ENCODE results near the gene IGFBP3.

Gene IGFBP3

GRCh38 chr7:45915606-45916005, 5.5 kb downstream of the IGFBP3 start:
- POLR2A ChIA-PET = interaction anchor here (0.5 kb wide), 1 partner anchor 467 kb away, joined by 3 read pairs; no protein-coding TSS in a partner anchor
- CTCF ChIA-PET = interaction anchor here (0.6 to 1.8 kb wide), 6 partner anchors 25 to 1512 kb away, joined by 3 to 5 read pairs (median 4); no protein-coding TSS in a partner anchor
- no peak for TF ChIP-seq ZFP69B (tag by site-specific recombination; IDR thresholded peaks at IDR 0.05)
- no peak for TF ChIP-seq KLF10 (tag by site-specific recombination; IDR thresholded peaks at IDR 0.05)
- no peak for TF ChIP-seq SALL2 (tag by site-specific recombination; IDR thresholded peaks at IDR 0.05; ENCODE audit: borderline replicate concordance)
- Histone ChIP-seq H3K36me3 (ENCODE audit: control insufficient read depth in 2 of 2, insufficient read depth in 1 of 2, low read length in 2 of 2) (no peaks in the 10 kb centered on the region), H3K9me3 (ENCODE audit: control insufficient read depth, insufficient read depth, low read depth, low read length) (no peaks in the 10 kb centered on the region), H3K4me3 (ENCODE audit: low read depth, low read length) (no peak overlapping the region), H3K4me1 (ENCODE audit: control insufficient read depth, insufficient read depth, low read length) (no peaks in the 10 kb centered on the region; the same call in 1 of the 2 replicates), H3K27ac (ENCODE audit: extremely low read depth, low read depth, low read length) (no peak overlapping the region)

- Histone ChIP-seq H3K4me3 (ENCODE audit: low read depth, low read length) (no peak overlapping the region), H3K36me3 (ENCODE audit: control insufficient read depth in 2 of 2, insufficient read depth in 1 of 2, low read length in 2 of 2) (no peaks in the 10 kb centered on the region), H3K9me3 (ENCODE audit: control insufficient read depth, insufficient read depth, low read depth, low read length) (no peaks in the 10 kb centered on the region), H3K27ac (ENCODE audit: extremely low read depth, low read depth, low read length) (no peak overlapping the region), H3K4me1 (ENCODE audit: control insufficient read depth, insufficient read depth, low read length) (no peaks in the 10 kb centered on the region)
- ChIA-PET CTCF (interaction anchor here (1.0 to 1.8 kb wide), 3 partner anchors 8 to 24 kb away, joined by 3 to 5 read pairs (median 4); no protein-coding TSS in a partner anchor), POLR2A (no interaction called here)
- TF ChIP-seq ZNF366 (tag by site-specific recombination; conservative IDR thresholded peaks at IDR 0.05) = no peak
- TF ChIP-seq ZNF514 (tag by site-specific recombination; IDR thresholded peaks at IDR 0.05) = no peak
- no peak for TF ChIP-seq GFI1B (tag by site-specific recombination; IDR thresholded peaks at IDR 0.05)
- TF ChIP-seq ZNF157 (tag by site-specific recombination; IDR thresholded peaks at IDR 0.05) = no peak
- TF ChIP-seq MZF1 (tag by site-specific recombination; IDR thresholded peaks at IDR 0.05; ENCODE audit: borderline replicate concordance) = no peak
- TF ChIP-seq ZNF274 (IDR thresholded peaks at IDR 0.05; ENCODE audit: low read length) = no peak
- TF ChIP-seq ZNF274 (tag by site-specific recombination; IDR thresholded peaks at IDR 0.05; ENCODE audit: borderline replicate concordance) = no peak
- TF ChIP-seq PATZ1 (tag by site-specific recombination; IDR thresholded peaks at IDR 0.05) = no peak
- no peak for TF ChIP-seq ZNF10 (tag by site-specific recombination; IDR thresholded peaks at IDR 0.05)
- no peak for TF ChIP-seq ZNF768 (tag by site-specific recombination; IDR thresholded peaks at IDR 0.05)
- TF ChIP-seq ZBTB11 (tag by site-specific recombination; conservative IDR thresholded peaks at IDR 0.05; ENCODE audit: low read depth) = no peak
- no peak for TF ChIP-seq ZNF292 (tag by site-specific recombination; IDR thresholded peaks at IDR 0.05; ENCODE audit: borderline replicate concordance, low read depth)
Measured at GRCh38 chr7:45914911-45915310, 6.2 kb downstream of the IGFBP3 start.

GRCh38 chr7:45912972-45913371, 8.1 kb downstream of the IGFBP3 start:
- Histone ChIP-seq H3K4me3 (ENCODE audit: low read depth, low read length) (no peak overlapping the region), H3K36me3 (ENCODE audit: control insufficient read depth in 2 of 2, insufficient read depth in 1 of 2, low read length in 2 of 2) (no peaks in the 10 kb centered on the region), H3K9me3 (ENCODE audit: control insufficient read depth, insufficient read depth, low read depth, low read length) (no peaks in the 10 kb centered on the region), H3K27ac (ENCODE audit: extremely low read depth, low read depth, low read length) (no peak overlapping the region), H3K4me1 (ENCODE audit: control insufficient read depth, insufficient read depth, low read length) (no peaks in the 10 kb centered on the region)
- ChIA-PET POLR2A (no interaction called here), CTCF (interaction anchor here (1.2 to 1.3 kb wide), 2 partner anchors 8 to 24 kb away, joined by 3 to 5 read pairs; partner anchors contain the start of gene IGFBP3)
- TF ChIP-seq SCRT1 (tag by site-specific recombination; IDR thresholded peaks at IDR 0.05; ENCODE audit: borderline replicate concordance) = no peak
- no peak for TF ChIP-seq ZNF776 (tag by site-specific recombination; IDR thresholded peaks at IDR 0.05; ENCODE audit: borderline replicate concordance)
- no peak for TF ChIP-seq ZNF335 (tag by site-specific recombination; conservative IDR thresholded peaks at IDR 0.05)
- no peak for TF ChIP-seq ZFP69B (tag by site-specific recombination; IDR thresholded peaks at IDR 0.05)
- TF ChIP-seq ZNF394 (tag by site-specific recombination; IDR thresholded peaks at IDR 0.05; ENCODE audit: borderline replicate concordance) = no peak
- no peak for TF ChIP-seq GLI4 (tag by site-specific recombination; IDR thresholded peaks at IDR 0.05)
- no peak for TF ChIP-seq WT1 (tag by site-specific recombination; IDR thresholded peaks at IDR 0.05)
- no peak for TF ChIP-seq ZBTB7A (tag by site-specific recombination; IDR thresholded peaks at IDR 0.05; ENCODE audit: low read depth)
